ENCODE measurements around the gene PRSS3.
"Not testable (repeated sequence)": the region's sequence is repeated elsewhere in the genome, so short reads cannot be mapped to it uniquely, and the experiment has no call there.

Gene PRSS3

DNA sequence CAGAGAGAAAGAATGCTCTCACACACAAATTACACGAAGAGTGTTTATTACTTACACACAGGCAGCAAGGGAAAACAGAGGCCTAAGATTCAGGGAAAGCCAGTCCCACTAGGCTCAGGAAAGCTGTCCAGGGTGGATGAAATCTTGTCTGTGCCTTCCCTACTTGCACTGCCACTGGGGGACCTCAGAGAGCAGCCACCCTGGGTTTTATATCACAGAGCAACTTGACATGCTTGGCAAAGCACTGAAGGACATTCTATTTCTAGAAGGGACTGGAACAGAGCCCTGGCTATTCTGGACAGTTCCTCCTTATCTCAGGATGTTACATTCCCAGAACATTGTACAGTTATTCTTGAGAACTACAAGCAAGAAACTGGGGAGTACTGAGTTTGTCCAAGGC, 7.5 kb upstream of the PRSS3 start:
- no peak for DNase-seq

DNA sequence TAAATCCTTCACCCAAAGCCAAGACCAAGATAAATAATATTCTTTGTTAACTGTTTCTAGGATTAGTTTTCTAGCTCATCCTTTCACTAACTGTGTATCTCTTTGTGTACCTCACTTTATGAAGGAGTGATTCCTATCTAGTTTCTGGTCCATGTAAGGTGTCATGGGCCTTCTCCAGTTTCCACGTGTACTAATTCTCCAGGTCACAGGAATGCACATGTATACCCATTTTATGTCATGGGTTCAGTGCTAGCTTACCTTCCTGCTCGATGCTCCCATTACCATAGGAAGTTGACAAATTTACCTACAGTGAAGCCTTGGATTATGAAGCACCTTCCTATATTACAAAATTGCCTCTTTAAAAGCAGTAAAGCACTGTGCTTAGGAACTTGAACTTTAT, 5.9 kb upstream of the PRSS3 start:
- not testable (repeated sequence) for DNase-seq

DNA sequence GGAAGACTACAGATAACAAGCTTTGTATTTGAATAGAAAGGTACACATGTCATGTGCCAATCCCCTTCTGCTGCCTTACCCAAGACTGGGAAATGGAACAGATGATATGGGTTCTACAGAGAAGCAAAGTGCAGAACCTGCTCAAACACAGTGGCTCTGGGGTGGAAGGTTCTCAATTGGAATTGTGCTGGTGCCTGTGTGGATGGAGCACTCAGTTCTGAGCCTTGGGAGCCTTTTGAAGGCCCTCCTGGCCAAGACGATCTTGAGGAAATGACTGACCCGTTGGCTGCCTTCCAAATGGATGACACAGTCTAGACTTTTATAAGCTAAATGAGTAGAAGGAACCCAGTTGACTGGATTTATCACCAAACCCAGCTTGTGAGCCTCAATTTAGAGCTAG, 4.2 kb upstream of the PRSS3 start:
- no peak for DNase-seq

- not testable (repeated sequence) for DNase-seq
Measured at GRCh38 chr9:33793496-33793895, 1.9 kb upstream of the PRSS3 start.

DNA sequence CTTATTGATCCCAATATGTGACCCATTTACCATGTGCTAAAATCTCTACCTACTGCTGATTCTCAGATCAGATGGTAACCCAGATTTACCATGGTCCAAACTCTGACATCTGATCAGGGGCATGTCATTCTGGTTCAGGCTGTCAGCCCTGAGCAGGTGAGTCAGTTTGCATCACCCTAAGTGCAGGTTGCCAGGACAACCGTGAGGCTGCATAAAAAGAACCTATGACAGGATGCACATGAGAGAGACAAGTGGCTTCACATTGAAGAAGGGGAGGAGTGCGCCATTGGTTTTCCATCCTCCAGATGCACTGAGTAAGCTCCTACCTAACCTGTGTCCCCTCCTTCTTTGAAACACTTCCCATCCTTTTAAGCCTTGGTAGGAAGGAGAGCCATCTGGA, 801 bp upstream of the PRSS3 start:
- peak; percentile 37 for DNase-seq

DNA sequence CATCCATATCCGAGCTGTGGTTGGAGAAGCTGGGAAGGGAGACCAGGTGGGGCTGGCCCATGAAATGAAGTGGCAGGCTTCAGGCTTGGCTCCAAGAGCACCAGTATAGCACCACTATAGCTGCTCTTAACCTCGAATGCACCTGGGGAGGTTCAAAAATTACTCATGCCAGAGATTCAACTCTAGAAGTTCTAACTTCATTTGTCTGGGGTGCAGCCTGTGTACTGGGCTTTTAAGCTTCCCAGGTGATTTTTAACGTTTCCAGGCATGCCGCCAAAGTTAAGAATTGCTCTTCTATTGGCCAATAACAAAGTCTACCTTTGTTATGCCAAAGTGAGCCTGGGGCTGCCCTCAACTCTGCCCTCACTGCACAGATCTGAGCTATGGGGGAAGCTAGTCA, 458 bp downstream of the PRSS3 start:
- DNase-seq, result no peak

- not testable (repeated sequence) for DNase-seq
Measured at GRCh38 chr9:33796679-33797078, 1.3 kb downstream of the PRSS3 start.

- no peak for DNase-seq
Measured at GRCh38 chr9:33797837-33798236, 2.5 kb downstream of the PRSS3 start.

DNA sequence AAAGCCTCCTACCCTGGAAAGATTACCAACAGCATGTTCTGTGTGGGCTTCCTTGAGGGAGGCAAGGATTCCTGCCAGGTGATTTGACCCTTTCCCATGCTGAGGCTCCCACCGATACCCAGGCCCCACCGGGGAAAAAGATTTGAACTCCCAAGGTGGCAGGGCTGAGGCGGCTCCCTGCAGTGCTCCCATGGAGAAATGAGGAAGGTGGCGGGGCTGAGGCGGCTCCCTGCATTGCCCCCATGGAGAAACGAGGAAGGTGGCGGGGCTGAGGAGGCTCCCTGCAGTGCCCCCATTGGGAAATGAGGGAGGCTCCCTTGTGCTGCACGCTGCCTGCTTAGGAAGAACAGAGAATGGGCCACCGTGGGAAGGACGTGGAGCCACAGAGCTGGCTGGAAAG, 3.2 kb downstream of the PRSS3 start:
- DNase-seq, result no peak

- DNase-seq, result no peak
Measured at GRCh38 chr9:33799928-33800704, 4.8 kb downstream of the PRSS3 start.

- no peak for DNase-seq
Measured at GRCh38 chr9:33800886-33801285, 5.5 kb downstream of the PRSS3 start.

DNA sequence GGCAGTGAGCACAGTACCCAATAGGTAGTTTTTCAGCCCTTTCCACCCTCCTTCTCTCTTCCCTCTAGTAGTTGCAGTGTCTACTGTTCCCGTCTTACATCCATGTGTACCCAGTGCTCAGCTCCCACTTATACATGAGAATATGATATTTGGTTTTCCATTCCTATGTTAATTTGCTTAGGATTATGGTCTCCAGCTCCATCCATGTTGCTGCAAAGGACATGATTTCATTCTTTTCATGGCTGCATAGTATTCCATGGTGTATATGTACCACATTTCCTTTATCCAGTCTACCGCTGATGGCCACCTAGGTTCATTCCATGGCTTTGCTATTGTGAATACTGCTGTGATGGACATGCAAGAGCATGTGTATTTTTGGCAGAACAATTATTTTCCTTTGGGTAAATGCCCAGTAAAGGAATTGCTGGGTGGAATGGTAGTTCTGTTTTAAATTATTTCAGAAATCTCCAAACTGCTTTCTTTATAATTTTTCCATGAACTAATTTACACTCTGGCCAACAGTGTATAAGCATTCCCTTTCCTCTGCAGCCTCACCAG, 6.7 kb downstream of the PRSS3 start:
- DNase-seq, result not testable (repeated sequence)

DNA sequence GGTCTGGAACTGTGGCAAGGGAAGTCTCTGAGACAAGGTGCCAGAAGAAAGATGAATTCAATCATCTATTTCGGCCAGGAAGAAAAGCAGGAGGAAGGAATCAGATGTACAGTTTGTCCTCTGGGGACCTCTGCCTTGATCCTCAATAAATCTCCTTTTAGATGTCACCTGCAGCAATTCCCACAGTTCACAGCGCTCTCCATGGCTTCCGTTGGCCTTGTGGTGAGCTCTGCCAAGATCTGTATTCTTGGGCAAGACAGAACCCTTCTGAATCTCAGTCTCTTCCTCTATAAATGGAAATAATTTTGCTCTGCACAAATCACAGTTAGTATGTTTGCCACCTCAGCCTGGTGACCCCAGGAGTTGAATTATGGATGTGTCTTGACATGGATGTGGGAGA, 8.8 kb downstream of the PRSS3 start:
- not testable (repeated sequence) for DNase-seq

DNA sequence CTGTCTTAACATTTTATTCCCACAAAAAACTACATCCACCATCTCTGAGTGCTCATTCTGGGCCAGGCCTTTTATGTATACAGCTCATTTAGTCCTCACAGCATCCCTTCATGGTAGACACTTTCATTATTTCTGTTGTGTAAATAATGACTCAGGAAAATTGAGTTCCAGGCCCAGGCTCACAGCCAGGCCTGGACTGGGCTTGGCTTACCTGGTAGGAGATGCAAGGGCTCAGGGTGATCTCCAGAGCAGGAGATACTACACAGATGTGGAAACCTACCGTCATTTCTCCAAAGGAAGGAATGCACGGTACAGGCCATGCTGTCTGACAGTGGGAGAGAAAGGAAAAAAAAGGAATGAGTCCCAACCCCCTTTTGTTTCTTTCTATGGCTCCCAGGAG, 11.8 kb downstream of the PRSS3 start:
- DNase-seq, result not testable (repeated sequence)

DNA sequence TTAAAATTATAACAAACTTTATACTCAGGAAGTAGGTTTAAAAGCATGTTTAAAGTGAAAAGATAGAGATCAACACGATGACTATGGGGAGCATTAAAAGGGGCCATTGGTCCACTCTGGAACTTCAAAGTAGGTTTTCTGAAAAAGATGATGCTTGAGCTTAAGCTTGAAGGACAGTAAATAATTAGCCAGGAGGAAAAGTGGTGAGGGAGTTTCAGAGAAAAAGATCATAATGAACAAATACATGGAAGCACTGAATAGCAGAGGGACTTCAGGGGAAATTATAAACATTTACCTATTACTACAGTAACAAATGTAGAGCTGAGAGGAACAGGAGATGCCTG, 13.6 kb downstream of the PRSS3 start:
- DNase-seq, result not testable (repeated sequence)

DNA sequence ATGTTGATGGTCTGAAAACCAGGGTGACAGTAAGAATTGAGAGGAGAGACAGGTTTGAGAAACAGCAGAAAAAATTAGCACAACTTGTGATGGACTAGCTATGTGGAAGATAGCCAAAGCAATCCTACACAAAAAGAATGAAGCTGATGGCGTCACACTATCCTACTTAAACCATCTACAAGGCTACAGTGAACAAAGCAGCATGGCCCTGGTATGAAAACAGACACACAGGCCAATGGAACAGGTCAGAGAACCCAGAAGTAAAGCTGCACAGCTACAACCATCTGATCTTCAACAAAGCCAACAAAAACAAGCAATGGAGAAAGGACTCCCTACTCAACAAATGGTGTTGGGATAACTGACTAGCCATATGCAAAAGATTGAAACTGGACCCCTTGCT, 14.1 kb downstream of the PRSS3 start:
- no peak for DNase-seq

DNA sequence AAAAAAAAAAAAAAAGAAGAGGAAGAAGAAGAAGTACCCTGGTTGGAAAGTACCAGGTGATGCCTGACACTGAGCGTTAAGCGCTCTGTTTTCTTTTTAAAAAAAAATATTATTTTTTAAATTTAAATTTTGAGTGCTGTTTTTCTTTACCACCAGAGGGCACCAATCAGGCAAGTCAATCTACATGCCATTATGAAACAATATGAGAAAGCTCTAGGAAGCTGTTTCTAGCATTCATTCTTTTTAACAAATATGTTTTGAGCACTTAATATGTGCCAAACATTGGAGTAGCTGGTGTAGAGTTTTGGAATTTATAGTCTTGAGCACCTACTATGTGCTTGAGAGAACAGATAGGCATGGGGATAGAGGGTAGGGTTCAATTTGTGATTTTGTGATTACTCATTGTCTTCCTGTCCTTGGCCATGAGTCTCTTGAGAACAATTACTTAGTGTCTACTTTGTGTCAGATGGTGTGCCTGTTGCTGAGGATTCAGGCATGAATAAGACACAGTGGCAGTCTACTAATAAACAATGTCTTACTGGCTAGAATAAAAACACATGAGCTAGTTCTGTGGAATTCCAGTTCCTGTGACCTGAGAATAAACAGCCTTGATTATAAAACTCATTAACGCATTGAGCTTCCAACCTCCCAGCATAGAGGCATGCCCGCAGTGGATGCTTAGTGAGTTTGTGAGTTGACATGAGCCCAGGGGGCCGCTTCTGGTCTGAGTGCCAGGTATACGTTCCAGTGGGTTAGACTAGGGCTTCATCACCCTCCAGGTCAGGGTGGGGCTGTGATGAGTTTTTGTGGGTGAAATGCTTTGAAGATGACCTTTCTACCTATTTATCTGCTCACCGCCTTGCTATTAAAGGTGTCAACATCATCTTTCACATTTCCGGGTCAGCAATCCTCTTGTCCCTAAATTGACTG, 18.6 kb downstream of the PRSS3 start:
- DNase-seq, result no peak

- DNase-seq, result no peak
Measured at GRCh38 chr9:33815781-33816180, 20.4 kb downstream of the PRSS3 start.

DNA sequence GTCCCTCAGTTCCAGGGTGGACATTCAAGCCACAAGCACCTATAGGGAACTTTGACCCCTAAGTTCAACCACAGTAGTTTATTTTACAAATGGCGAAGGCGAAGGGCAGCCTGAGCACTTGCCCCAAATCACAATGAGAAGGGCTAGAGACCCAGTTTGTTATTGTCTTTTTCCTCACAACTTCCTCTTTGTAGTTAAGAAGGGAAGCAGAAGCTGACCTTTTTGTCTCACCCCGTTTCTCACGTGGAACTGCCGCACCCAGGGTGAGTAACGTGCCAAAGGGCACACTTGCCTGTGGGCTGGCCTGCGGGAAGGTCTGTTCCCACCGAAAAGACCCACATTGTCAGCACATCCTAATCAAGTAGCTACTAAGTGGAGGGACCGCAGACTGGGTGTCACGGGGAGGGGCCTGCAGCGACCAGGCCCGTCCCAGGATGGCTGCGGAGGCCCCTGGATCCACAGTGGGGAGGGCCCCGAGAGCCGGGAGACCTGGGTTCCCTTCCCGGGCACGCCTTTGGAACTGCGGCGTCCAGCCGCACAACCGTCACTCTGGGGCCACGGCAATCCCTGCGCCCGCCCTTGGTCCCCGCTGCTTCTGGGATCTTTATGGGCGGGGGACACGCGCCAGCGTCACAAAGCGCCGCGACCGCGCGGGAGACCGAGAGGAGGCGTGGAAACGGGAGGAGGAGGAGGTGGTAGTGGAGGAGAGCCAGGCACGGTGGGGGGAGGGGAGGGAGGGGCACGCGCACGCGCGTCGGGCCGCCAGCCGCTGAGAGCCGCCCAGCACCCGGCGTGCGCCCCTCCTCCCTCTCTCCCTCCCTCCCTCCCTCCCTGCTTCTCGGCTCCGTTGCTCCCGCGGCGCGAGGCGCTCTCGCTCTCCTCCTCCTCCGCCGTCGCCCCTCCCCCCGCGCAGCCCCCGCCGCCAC, 21.2 kb downstream of the PRSS3 start, which contains the start of gene UBE2R2:
UBE2R2 (plus strand) TSS at position 834 of the 926 bp plus-strand sequence. CDS start 598 bp downstream, outside the sequence.
- peak; percentile 94 for DNase-seq

DNA sequence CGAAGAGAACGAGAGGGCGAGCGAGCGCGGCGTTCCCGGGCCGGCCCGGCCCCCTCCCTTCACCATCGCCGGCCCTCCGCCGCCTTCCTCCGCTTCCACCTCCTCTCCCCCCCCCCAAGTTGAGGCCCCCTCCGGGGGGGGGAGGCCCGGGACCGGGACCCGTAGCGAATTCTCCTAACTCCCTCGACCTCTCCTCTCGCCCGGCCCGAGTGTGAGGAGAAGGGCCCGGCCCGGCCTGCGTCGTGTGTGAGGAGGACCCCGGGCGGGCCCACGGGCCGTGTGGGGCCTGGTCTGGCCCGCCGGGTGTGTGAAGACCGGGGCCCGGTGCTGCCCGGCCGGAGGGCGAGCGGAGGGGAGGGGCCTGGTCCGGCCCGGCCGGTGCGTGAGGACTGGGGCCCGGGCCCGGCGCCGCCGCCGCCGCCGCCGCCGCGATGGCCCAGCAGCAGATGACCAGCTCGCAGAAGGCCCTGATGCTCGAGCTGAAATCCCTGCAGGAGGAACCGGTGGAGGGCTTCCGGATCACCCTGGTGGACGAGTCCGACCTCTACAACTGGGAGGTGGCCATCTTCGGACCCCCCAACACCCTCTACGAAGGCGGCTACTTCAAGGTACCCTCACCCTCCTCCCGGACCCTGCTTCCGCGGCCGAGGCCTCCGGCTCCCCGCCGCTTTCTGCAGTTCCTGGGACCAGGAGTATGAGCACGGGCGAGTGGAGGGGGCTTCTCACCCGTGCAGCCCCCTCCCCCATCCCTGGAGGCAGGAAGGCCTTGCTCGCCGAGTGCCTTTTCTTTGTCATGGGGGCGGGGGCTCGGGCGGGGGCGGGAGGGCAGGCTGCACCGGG, 22.2 kb downstream of the PRSS3 start:
- peak; percentile 74 for DNase-seq

DNA sequence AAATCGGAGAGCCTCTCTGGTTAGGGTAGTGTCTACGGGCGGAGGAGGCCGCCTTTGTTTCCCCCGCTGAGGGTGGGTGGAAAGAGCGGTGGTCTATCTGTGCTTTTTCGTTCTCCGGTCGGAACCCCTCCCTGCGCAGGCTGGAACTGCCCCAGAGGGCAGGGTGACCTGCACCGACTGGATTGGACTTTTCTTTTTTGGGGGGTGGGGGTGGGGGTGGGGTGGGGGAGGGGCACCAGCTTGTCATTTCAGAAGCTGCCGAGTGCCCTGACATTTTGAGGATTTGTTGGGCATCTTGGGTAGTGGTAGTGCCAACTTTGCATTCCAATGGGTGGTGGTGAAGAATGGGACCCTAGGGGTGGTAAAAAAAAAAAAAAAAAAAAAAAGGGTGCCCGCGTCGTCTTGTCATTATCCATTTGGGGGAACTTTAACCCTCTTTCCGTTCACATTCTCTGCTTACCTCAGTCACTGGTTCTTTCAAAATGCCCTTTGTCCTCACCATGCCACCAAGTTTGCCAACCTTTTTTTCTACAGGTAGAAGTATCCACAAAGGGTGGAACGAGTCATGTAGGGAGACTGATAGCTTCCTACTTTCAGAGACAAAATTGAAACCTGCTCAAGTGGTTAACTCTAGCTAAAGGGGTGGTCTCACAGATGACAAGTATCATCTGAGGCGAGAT, 22.9 kb downstream of the PRSS3 start:
- DNase-seq, result no peak
